ENCODE data around the gene RAPGEF3. TPM values are rescaled to one million over a fixed set of nuclear protein-coding genes. Genes with fewer than 3 reads are reported as not detected.

Gene RAPGEF3
- total and polyA plus RNA-seq, 2 donors from 2014 or later: 84.3 to 179 TPM

DNA sequence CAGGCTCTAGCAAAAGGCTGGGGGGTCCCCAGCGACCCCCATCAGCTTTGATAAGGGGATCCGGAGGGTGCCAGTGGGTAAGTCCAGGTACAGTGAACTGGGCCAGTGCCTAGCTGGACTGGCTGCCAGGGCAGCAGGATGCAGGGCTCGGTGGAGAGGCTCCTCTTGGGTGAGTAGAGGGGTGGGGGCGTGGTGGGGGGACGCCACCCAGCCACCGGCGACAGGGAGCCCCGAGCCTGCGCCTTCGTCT, 171 bp downstream of the RAPGEF3 start:
- no peak for FAIRE-seq
- Histone ChIP-seq H3K27ac (ENCODE audit: low read depth in 2 of 2, low read length in 2 of 2) (peak overlapping the region; percentile 81 to 92), H3K9ac (ENCODE audit: low read length in 3 of 3) (peak overlapping the region in 2 of 3 donors; percentile 57 to 76), H3K36me3 (ENCODE audit: control insufficient read depth in 2 of 3, insufficient read depth in 3 of 3, low read length in 3 of 3) (peaks cover 0 to 12% (median 2%) of the 10 kb centered on the region in 3 donors), H3K27me3 (ENCODE audit: control insufficient read depth, insufficient read depth, low read length) (no peaks in the 10 kb centered on the region), H3K4me1 (ENCODE audit: control insufficient read depth in 2 of 3, insufficient read depth in 2 of 3, low read depth in 1 of 3, low read length in 3 of 3) (peaks cover 12 to 53% (median 52%) of the 10 kb centered on the region in 3 donors), H3K4me3 (ENCODE audit: low read length in 3 of 3) (peak overlapping the region; percentile 53 to 73 (median 54)), H3K9me3 (ENCODE audit: control insufficient read depth in 2 of 3, insufficient read depth in 1 of 3, low read length in 3 of 3) (no peaks in the 10 kb centered on the region)
- DNase-seq: peak in 1 of 5 donors; percentile 34
- intact Hi-C loops (cut with DNase I): no loop called here
- TF ChIP-seq, protein P1, sequence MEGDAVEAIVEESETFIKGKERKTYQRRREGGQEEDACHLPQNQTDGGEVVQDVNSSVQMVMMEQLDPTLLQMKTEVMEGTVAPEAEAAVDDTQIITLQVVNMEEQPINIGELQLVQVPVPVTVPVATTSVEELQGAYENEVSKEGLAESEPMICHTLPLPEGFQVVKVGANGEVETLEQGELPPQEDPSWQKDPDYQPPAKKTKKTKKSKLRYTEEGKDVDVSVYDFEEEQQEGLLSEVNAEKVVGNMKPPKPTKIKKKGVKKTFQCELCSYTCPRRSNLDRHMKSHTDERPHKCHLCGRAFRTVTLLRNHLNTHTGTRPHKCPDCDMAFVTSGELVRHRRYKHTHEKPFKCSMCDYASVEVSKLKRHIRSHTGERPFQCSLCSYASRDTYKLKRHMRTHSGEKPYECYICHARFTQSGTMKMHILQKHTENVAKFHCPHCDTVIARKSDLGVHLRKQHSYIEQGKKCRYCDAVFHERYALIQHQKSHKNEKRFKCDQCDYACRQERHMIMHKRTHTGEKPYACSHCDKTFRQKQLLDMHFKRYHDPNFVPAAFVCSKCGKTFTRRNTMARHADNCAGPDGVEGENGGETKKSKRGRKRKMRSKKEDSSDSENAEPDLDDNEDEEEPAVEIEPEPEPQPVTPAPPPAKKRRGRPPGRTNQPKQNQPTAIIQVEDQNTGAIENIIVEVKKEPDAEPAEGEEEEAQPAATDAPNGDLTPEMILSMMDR (IDR thresholded peaks at IDR 0.05; ENCODE audit: borderline replicate concordance, extremely low read depth, insufficient read depth): no peak

DNA sequence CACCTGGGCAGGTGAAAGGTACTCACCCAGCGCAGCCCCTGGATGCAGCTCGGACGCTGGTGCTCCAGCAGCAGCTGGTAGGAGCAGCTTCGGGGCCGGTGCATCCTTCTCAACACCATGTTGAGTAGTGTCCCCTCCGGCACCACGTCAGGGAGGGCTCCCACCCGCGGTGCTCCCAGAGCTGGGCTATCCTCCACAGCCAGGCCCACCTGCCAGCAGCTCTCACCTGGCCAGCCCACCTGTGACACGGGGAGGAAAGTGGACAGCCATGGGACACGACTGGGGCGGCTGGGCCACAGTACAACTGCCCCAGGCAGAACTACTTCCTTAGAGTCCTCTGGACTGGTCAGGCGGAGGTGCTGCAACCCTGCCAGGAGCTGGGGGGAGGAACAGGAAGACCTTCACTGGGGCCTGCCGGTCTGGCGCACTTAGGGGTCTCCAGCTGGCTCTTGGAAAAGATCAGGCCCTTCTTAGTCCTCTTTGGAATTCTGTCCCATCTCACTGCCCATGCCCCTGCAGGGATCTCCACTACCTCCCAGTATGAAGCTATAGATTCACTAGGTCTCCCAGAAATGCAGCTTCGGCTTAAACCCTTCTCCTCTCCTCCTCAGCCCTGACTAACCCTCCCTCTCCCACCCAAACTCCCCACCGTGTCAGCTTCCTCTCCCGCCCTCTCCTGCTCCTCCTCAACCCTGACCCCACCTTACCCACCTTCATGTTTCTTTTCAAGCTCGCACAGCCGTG, 668 bp downstream of the RAPGEF3 start:
- intact Hi-C loops (cut with DNase I): no loop called here
- peak overlapping the region; percentile 13 to 76 (median 57) for H3K9ac ChIP-seq (ENCODE audit: low read length in 3 of 3)
- H3K36me3 ChIP-seq (ENCODE audit: control insufficient read depth in 2 of 3, insufficient read depth in 3 of 3, low read length in 3 of 3): peaks cover 0 to 12% (median 2%) of the 10 kb centered on the region in 3 donors
- peaks cover 9 to 54% (median 52%) of the 10 kb centered on the region in 3 donors for H3K4me1 ChIP-seq (ENCODE audit: control insufficient read depth in 2 of 3, insufficient read depth in 2 of 3, low read depth in 1 of 3, low read length in 3 of 3)
- DNase-seq (peak in 4 of 5 donors; percentile 54 to 89 (median 64)), FAIRE-seq (no peak)
- peak overlapping the region; percentile 81 to 92 for H3K27ac ChIP-seq (ENCODE audit: low read depth in 2 of 2, low read length in 2 of 2)
- TF ChIP-seq, protein P1 (IDR thresholded peaks at IDR 0.05; ENCODE audit: borderline replicate concordance, extremely low read depth, insufficient read depth): no peak
- no peaks in the 10 kb centered on the region for H3K27me3 ChIP-seq (ENCODE audit: control insufficient read depth, insufficient read depth, low read length)
- peak overlapping the region; percentile 53 to 73 (median 54) for H3K4me3 ChIP-seq (ENCODE audit: low read length in 3 of 3)
- H3K9me3 ChIP-seq (ENCODE audit: control insufficient read depth in 2 of 3, insufficient read depth in 1 of 3, low read length in 3 of 3): no peaks in the 10 kb centered on the region

DNA sequence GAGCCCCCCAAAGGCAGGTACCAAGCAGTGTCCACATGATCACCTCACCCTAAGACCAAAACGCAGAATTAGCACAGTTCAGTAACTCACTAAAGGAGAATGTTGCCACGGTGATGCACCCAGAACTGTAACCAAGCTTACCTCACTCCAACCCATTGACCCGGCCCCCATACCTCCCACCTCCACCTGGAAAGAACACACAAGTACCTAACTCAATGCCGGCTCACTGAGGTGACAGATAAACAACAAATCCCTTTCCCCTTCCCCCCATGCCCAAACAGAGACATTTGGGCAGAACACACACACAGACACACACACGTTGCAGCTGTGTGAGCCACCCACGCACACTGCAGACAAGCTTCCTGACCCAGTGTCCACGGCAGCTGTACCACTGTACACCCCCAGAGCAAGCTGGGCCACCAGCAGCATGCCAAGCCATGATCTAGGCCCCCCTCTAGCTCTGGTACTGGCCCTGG, 1.3 kb downstream of the RAPGEF3 start:
- FAIRE-seq (no peak), DNase-seq (no peak)
- no peaks in the 10 kb centered on the region for H3K27me3 ChIP-seq (ENCODE audit: control insufficient read depth, insufficient read depth, low read length)
- H3K4me3 ChIP-seq (ENCODE audit: low read length in 3 of 3): peak overlapping the region; percentile 21 to 73 (median 54)
- peak overlapping the region; percentile 13 to 76 (median 57) for H3K9ac ChIP-seq (ENCODE audit: low read length in 3 of 3)
- peaks cover 0 to 12% (median 2%) of the 10 kb centered on the region in 3 donors for H3K36me3 ChIP-seq (ENCODE audit: control insufficient read depth in 2 of 3, insufficient read depth in 3 of 3, low read length in 3 of 3)
- intact Hi-C loops (cut with DNase I): no loop called here
- H3K27ac ChIP-seq (ENCODE audit: low read depth in 2 of 2, low read length in 2 of 2): peak overlapping the region; percentile 81 to 92
- no peaks in the 10 kb centered on the region for H3K9me3 ChIP-seq (ENCODE audit: control insufficient read depth in 2 of 3, insufficient read depth in 1 of 3, low read length in 3 of 3)
- H3K4me1 ChIP-seq (ENCODE audit: control insufficient read depth in 2 of 3, insufficient read depth in 2 of 3, low read depth in 1 of 3, low read length in 3 of 3): peaks cover 7 to 53% (median 50%) of the 10 kb centered on the region in 3 donors
- TF ChIP-seq, protein P1 (IDR thresholded peaks at IDR 0.05; ENCODE audit: borderline replicate concordance, extremely low read depth, insufficient read depth): no peak

Data from kidney (tissue), 14 donors.